DND-41 (cell line): ENCODE results near the gene ABRACL.

ENCODE experiments used
- CTCF ChIP-seq: IDR thresholded peaks from 2 replicates; pipeline ENCODE4 v1.5.1; 2012; ENCODE audit warnings: borderline replicate concordance, low read length, moderate library complexity, mild to moderate bottlenecking; ENCODE audit not compliant: poor library complexity, severe bottlenecking; ENCODE audit errors: extremely low read depth
- EZH2 ChIP-seq: IDR thresholded peaks from 3 replicates; pipeline ENCODE4 v1.6.1; 2012; ENCODE audit warnings: borderline replicate concordance, low read depth, mild to moderate bottlenecking, moderate library complexity, low read length, inconsistent platforms; ENCODE audit not compliant: severe bottlenecking

- no peak for TF ChIP-seq CTCF
- no peak for TF ChIP-seq EZH2
Measured at GRCh38 chr6:139064981-139065665, 36.6 kb downstream of the ABRACL start.
